ENCODE measurements around the gene LDLRAD3.

LDLRAD3 gene

DNA sequence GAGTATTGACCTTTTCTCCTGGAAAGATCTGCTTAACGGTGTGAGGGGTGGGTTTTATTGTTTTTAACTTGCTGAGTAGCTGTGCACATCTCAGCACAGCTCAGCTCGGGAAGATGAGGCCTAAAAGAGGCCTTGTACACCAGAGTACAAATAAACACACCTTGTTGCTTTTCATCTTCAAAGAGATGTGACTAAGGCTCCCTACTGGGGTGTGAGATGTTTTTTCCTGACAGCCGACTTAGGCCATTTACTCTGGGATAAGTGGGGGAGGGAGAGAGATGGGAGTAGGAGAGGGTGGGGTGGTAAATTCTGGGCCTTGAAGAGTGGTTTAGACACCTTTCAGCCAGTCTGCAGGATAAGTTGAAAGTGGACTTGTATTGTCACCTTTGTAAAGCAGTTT lies 2.9 kb downstream of the LDLRAD3 start:
- peaks cover 2% of the 10 kb centered on the region; the same call in 1 of the 2 replicates for H3K36me3 ChIP-seq
- H3K4me3 ChIP-seq (ENCODE audit: low read depth, low read length): no peak overlapping the region
- no peak for DNase-seq
- no peaks in the 10 kb centered on the region for H3K9me3 ChIP-seq (ENCODE audit: severe bottlenecking)
- no peaks in the 10 kb centered on the region for H3K27me3 ChIP-seq (ENCODE audit: insufficient read depth, low read depth, severe bottlenecking)
- no peak overlapping the region for H3K27ac ChIP-seq
- TF ChIP-seq, protein P1, sequence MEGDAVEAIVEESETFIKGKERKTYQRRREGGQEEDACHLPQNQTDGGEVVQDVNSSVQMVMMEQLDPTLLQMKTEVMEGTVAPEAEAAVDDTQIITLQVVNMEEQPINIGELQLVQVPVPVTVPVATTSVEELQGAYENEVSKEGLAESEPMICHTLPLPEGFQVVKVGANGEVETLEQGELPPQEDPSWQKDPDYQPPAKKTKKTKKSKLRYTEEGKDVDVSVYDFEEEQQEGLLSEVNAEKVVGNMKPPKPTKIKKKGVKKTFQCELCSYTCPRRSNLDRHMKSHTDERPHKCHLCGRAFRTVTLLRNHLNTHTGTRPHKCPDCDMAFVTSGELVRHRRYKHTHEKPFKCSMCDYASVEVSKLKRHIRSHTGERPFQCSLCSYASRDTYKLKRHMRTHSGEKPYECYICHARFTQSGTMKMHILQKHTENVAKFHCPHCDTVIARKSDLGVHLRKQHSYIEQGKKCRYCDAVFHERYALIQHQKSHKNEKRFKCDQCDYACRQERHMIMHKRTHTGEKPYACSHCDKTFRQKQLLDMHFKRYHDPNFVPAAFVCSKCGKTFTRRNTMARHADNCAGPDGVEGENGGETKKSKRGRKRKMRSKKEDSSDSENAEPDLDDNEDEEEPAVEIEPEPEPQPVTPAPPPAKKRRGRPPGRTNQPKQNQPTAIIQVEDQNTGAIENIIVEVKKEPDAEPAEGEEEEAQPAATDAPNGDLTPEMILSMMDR (IDR thresholded peaks at IDR 0.05; ENCODE audit: low read depth, low read length): no peak

DNA sequence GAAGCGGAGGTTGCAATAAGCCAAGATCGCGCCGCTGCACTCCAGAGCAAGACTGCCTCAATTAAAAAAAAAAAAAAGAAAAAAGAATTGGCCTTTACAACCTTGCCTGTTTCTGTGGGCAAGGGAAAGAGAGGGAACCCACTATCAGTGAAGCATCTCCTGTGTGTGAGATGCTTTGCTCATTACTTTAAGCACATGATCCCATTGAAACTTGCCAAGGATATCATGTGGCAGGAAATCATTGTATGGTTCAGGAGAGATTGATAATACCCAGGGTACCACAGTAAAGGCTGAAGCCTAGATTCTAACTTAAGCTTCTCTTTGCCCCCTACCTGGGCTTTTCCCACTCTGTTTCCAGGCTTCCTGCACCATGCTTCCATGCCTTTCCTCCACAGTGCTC lies 3.6 kb downstream of the LDLRAD3 start:
- Histone ChIP-seq H3K27ac (no peak overlapping the region), H3K36me3 (peaks cover 2% of the 10 kb centered on the region; the same call in 1 of the 2 replicates), H3K4me3 (ENCODE audit: low read depth, low read length) (no peak overlapping the region), H3K27me3 (ENCODE audit: insufficient read depth, low read depth, severe bottlenecking) (no peaks in the 10 kb centered on the region), H3K9me3 (ENCODE audit: severe bottlenecking) (no peaks in the 10 kb centered on the region)
- no peak for DNase-seq
- TF ChIP-seq, protein P1 (IDR thresholded peaks at IDR 0.05; ENCODE audit: low read depth, low read length): no peak

DNA sequence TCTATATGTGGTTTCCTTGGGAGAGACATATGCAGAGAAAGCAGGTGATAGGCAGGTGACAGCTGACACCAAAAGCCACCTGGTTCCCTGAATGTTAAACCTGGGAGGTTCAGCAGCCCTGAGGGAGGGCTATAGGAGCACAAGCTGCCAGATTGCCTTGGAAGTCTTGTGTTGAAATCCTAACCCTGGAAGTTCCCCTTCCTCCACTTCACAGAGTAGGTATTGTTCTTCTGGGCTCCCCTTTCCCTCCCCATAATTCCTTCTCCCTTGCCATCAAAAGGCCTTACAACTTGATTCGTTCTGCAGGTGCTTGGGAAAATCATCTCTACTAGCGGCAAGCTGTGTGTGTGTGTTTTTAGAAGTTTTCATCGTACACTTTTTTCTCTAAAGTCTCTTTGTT lies 5.4 kb downstream of the LDLRAD3 start:
- no peaks in the 10 kb centered on the region for H3K27me3 ChIP-seq (ENCODE audit: insufficient read depth, low read depth, severe bottlenecking)
- H3K36me3 ChIP-seq: peaks cover 2% of the 10 kb centered on the region; the same call in 1 of the 2 replicates
- no peak overlapping the region for H3K27ac ChIP-seq
- no peak overlapping the region for H3K4me3 ChIP-seq (ENCODE audit: low read depth, low read length)
- DNase-seq: no peak
- H3K9me3 ChIP-seq (ENCODE audit: severe bottlenecking): no peaks in the 10 kb centered on the region
- TF ChIP-seq, protein P1 (IDR thresholded peaks at IDR 0.05; ENCODE audit: low read depth, low read length): no peak

DNA sequence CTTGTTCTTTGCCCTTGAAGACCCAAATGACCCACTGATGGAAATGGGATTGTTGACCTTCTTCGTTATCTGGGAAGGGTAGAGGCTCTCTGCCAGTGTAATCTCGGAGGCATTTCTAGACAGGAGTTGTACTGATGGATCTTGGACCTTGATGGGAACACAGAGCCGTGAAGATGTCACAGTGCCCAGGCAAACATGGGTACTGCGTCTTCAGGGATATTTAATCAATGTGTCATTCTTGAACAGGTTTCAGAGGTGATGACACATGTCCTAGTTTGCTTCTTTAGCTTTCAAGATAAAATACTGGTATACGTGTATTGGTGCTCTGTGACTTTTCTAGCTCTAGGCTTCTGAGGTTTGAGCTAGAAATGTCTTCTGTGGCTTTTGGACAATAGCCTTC lies 6.2 kb downstream of the LDLRAD3 start:
- Histone ChIP-seq H3K4me3 (ENCODE audit: low read depth, low read length) (no peak overlapping the region), H3K27ac (no peak overlapping the region), H3K36me3 (peaks cover 2% of the 10 kb centered on the region; the same call in 1 of the 2 replicates), H3K27me3 (ENCODE audit: insufficient read depth, low read depth, severe bottlenecking) (no peaks in the 10 kb centered on the region), H3K9me3 (ENCODE audit: severe bottlenecking) (no peaks in the 10 kb centered on the region)
- no peak for DNase-seq
- TF ChIP-seq, protein P1 (IDR thresholded peaks at IDR 0.05; ENCODE audit: low read depth, low read length): no peak

DNA sequence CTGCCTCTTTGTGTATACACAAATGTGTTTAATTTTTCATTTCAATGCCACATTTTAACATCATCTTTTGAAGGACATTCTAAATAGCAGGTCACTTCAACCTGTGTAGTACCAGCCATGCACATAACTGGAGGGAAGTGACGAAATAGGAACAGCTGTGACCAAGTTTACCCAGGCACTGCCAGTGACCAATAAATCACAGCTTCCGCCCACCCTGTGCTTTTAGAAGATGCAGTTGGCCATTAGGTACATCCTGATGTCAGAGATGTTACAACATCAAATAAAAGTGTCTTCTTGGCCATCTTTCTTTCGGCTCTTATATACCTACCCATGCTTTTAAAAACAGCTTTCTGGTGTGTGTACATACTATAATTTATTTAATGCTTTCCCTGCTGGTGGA lies 7.8 kb downstream of the LDLRAD3 start:
- TF ChIP-seq, protein P1 (IDR thresholded peaks at IDR 0.05; ENCODE audit: low read depth, low read length): no peak

DNA sequence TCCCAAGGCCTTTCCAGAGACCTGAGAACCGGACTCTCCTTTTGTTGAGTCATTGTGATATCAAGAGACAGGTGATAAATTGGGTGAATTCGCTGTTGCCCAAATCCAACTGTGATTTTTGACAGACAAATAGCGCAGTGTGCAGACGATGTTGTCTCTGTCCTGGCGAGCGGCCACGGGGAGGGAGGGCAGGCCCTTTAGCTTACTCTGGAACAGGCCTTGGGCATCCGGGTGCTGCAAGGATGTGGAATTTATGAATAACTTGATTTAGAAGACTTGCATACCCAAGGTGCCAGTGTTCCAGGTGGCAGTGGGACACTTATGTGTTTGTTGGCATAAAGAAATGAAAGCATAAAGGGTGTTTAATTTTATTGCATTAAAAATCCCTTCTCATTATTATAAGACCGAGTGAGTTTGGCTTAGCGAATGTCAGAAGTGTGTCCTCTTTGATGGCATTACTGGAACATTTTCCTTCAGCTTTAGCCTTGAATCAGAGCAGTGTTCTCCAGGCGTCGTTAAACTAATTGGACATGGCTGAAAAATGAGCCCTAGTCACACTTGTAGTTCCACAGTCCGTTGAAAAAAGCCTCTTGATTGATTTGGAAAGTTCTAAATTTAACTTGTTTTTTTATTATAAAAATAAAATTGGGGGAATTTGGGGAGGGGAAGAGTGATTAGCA lies 9.4 kb downstream of the LDLRAD3 start:
- H3K36me3 ChIP-seq: no peaks in the 10 kb centered on the region; the same call in 1 of the 2 replicates
- TF ChIP-seq, protein P1 (IDR thresholded peaks at IDR 0.05; ENCODE audit: low read depth, low read length): no peak
- H3K9me3 ChIP-seq (ENCODE audit: severe bottlenecking): no peaks in the 10 kb centered on the region
- no peaks in the 10 kb centered on the region for H3K27me3 ChIP-seq (ENCODE audit: insufficient read depth, low read depth, severe bottlenecking)
- no peak overlapping the region for H3K27ac ChIP-seq
- no peak overlapping the region for H3K4me3 ChIP-seq (ENCODE audit: low read depth, low read length)
- DNase-seq: no peak

More for the DNA sequence above, 7.8 kb downstream of the LDLRAD3 start:
- Histone ChIP-seq H3K4me3 (ENCODE audit: low read depth, low read length) (no peak overlapping the region), H3K9me3 (ENCODE audit: severe bottlenecking) (no peaks in the 10 kb centered on the region), H3K27me3 (ENCODE audit: insufficient read depth, low read depth, severe bottlenecking) (no peaks in the 10 kb centered on the region), H3K36me3 (peaks cover 2% of the 10 kb centered on the region; the same call in 1 of the 2 replicates), H3K27ac (no peak overlapping the region)
- DNase-seq: no peak

Data from WERI-Rb-1 (cell line).